PC-9 (cell line): ENCODE data around the gene SEZ6L.

Source experiments
- CTCF ChIP-seq: fragments of 200-600 bp; sonication (generic); conservative IDR thresholded peaks from 2 replicates; pipeline ENCODE4 v1.6.1; 2017; ENCODE audit warnings: mixed run types, antibody characterized with exemption, mild to moderate bottlenecking, moderate library complexity
- EZH2 ChIP-seq: fragments of 200-600 bp; sonication (generic); IDR thresholded peaks from 2 replicates; pipeline ENCODE4 v1.8.0; 2017; ENCODE audit warnings: antibody characterized with exemption, low read depth

- TF ChIP-seq EZH2 (no peak), CTCF (no peak)
Observed at GRCh38 chr22:26265909-26266308, 96.6 kb downstream of the SEZ6L start.
